Left lung (tissue), 10 donors: ENCODE results near the gene FHOD3. TPM values are rescaled to one million over a fixed set of nuclear protein-coding genes. Genes with fewer than 3 reads are reported as not detected.

Experiments
- ATAC-seq: fragments of 200-7000 bp; cut with Tn5 transposase; one replicate; pipeline ENCODE4 v1.9.1; 2020; ENCODE audit warnings: moderate library complexity
- DNase-seq, 4 donors: peaks; one replicate each; pipeline ENCODE4 v3.0.0-alpha.2; 2013 to 2020
- H3K27ac ChIP-seq, 2 donors: fragments of 200-600 bp; sonication (generic) in 1 of 2; one replicate each; pipeline versions ENCODE4 v1.5.0 to v1.8.0; 2020 to 2021
- H3K27me3 ChIP-seq, 2 donors: fragments of 200-600 bp; sonication (generic) in 1 of 2; one replicate each; pipeline versions ENCODE4 v1.5.0 to v1.8.0; 2020 to 2021
- H3K36me3 ChIP-seq, 2 donors: fragments of 200-600 bp; sonication (generic) in 1 of 2; one replicate each; pipeline versions ENCODE4 v1.5.0 to v1.8.0; 2020 to 2021
- H3K4me1 ChIP-seq, 2 donors: fragments of 200-600 bp; one replicate each; pipeline ENCODE4 v1.8.0; 2021
- H3K4me3 ChIP-seq, 2 donors: fragments of 200-600 bp; sonication (generic) in 1 of 2; one replicate each; pipeline versions ENCODE4 v1.5.0 to v1.8.0; 2020 to 2021; ENCODE audit warnings: mild to moderate bottlenecking in 1 of 2
- H3K9me3 ChIP-seq, 2 donors: fragments of 200-600 bp; sonication (generic) in 1 of 2; one replicate each; pipeline versions ENCODE4 v1.5.0 to v1.8.0; 2020 to 2021
- intact Hi-C, 2 donors: fragments of 100-400 bp; cut with DNase I; formaldehyde crosslinking; loops; one replicate each; pipeline versions ENCODE4 v1.11.2 to v1.14.2; 2022
- polyA plus RNA-seq, 6 donors: library from polyadenylated mRNA; unstranded; fragments of 120-200 nt; gene quantifications; one replicate each; pipeline ENCODE4 v1.2.1, GENCODE V29; 2013; ENCODE audit not compliant: insufficient read length in 6 of 6
- total RNA-seq, 2 donors: library from RNA; stranded (reverse); fragmentation: NEBNext Ultra II Directional; extraction: Animal tissue kit (Norgen Biotek cat#: 25700); gene quantifications; one replicate each; pipeline ENCODE4 v1.2.1, GENCODE V29; 2021
- TF ChIP-seq, protein P1 (sequence below), 2 donors: fragments of 200-600 bp; sonication (generic) in 1 of 2; IDR thresholded peaks; one replicate each; pipeline versions ENCODE4 v1.5.0 to v1.8.0; 2021; ENCODE audit warnings: antibody characterized with exemption in 2 of 2
- donor health status: DM: no; HTN: yes; CAD: no.
- donor health status: DM: no; HTN: no; CAD: no.

The FHOD3 gene
- total and polyA plus RNA-seq, 8 donors = 0.55 to 2.9 (median 1.5) TPM

DNA sequence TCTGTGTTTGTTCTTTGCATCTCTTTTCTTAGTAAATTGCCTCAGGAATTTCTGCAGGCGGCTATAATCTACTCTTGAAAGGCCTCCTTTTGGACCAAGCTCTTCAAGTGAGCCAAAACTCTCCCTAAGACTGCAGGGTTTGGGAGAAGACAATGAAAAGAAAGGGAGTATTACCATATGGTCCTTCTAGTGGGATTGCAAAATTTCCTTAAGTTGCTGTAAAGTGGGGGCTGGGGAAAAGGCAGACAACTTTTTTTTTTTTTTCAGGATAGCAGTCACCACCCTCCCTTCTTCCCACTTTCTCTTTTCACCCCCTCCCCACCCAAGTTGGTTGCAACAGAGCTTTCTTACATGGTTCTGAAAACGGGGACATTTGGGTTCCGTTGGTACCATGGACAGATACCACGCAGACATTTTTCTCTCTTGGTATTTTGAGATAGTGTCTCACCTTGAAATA is 183.7 kb downstream of the FHOD3 start:
- intact Hi-C loops = no loop called here
- TF ChIP-seq, protein P1, sequence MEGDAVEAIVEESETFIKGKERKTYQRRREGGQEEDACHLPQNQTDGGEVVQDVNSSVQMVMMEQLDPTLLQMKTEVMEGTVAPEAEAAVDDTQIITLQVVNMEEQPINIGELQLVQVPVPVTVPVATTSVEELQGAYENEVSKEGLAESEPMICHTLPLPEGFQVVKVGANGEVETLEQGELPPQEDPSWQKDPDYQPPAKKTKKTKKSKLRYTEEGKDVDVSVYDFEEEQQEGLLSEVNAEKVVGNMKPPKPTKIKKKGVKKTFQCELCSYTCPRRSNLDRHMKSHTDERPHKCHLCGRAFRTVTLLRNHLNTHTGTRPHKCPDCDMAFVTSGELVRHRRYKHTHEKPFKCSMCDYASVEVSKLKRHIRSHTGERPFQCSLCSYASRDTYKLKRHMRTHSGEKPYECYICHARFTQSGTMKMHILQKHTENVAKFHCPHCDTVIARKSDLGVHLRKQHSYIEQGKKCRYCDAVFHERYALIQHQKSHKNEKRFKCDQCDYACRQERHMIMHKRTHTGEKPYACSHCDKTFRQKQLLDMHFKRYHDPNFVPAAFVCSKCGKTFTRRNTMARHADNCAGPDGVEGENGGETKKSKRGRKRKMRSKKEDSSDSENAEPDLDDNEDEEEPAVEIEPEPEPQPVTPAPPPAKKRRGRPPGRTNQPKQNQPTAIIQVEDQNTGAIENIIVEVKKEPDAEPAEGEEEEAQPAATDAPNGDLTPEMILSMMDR (IDR thresholded peaks at IDR 0.05) = no peak
- no peak for ATAC-seq

DNA sequence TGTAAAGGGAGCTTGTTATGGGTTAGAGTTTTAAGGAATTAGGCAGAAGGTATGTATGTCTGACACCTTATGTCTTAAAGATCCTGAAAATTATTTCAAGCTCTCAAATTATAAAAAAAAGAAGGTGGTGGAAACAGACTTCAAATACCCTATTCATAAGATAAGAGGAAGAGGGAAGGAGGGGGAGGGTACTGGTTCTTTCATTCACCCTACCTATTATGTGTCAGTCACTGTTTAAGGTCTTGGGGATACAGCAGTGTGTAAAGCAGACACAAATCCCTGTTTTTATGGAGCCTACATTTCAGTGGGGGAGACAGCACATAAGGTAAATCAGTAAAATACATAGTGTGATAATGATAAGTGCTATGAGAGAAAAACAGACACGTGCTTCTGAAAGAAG is 184.4 kb downstream of the FHOD3 start:
- TF ChIP-seq, protein P1 (IDR thresholded peaks at IDR 0.05) = no peak
- Histone ChIP-seq H3K9me3 (no peaks in the 10 kb centered on the region), H3K4me1 (no peaks in the 10 kb centered on the region), H3K36me3 (no peaks in the 10 kb centered on the region), H3K4me3 (no peak overlapping the region), H3K27ac (no peak overlapping the region), H3K27me3 (no peaks in the 10 kb centered on the region)
- ATAC-seq (no peak), DNase-seq (no peak)
- intact Hi-C loops = no loop called here

More for the DNA sequence above, 183.7 kb downstream of the FHOD3 start:
- Histone ChIP-seq H3K27me3 (no peaks in the 10 kb centered on the region), H3K9me3 (no peaks in the 10 kb centered on the region), H3K36me3 (no peaks in the 10 kb centered on the region), H3K4me3 (no peak overlapping the region), H3K27ac (no peak overlapping the region), H3K4me1 (no peaks in the 10 kb centered on the region)
- no peak for DNase-seq

DNA sequence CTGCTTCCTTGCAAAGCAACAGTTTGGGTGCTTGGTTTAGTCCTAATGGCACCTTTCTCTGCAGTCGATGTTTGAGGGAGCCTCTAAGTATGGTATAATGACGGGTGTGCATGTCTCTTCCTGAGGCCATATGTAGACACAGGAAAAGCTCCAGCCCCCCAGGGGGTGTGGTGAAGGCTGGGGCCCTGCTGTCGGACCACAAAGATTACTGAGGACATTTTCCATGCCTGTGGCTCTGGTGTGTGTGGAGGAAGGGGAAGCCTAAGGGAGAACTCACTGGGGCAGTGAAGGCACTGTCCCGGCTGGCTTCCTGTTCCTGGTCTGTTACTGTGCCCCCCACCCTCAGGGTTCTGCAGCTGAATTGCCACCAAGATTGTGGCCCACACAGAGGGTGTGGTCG is 187.1 kb downstream of the FHOD3 start:
- H3K4me1 ChIP-seq = no peaks in the 10 kb centered on the region
- DNase-seq = no peak
- no peaks in the 10 kb centered on the region for H3K27me3 ChIP-seq
- TF ChIP-seq, protein P1 (IDR thresholded peaks at IDR 0.05) = no peak
- H3K4me3 ChIP-seq = no peak overlapping the region
- intact Hi-C loops = no loop called here
- ATAC-seq = no peak
- H3K27ac ChIP-seq = no peak overlapping the region
- no peaks in the 10 kb centered on the region for H3K36me3 ChIP-seq
- H3K9me3 ChIP-seq = no peaks in the 10 kb centered on the region

DNA sequence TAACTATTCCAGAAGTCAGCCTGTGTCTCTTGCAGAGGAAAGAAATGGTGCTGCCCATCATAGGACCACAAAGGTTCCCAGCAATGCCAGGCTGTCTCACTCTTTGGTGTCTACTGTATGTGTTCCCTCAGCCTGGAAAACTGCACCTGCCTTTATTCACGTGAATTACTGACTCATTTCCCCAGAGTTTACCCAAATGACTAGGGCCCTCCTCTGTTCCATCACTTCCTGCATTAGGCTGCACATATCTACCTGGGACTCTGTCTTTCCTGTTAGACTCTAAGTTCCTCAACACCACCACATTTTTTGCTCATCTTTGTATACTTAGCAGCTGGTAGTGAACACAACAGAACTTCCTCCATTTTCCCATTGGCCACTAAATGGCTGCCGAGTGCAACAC is 188.3 kb downstream of the FHOD3 start:
- TF ChIP-seq, protein P1 (IDR thresholded peaks at IDR 0.05) = no peak
- H3K27ac ChIP-seq = no peak overlapping the region
- ATAC-seq (no peak), DNase-seq (no peak)
- no peaks in the 10 kb centered on the region for H3K36me3 ChIP-seq
- no peaks in the 10 kb centered on the region for H3K9me3 ChIP-seq
- H3K4me1 ChIP-seq = no peaks in the 10 kb centered on the region
- intact Hi-C loops = no loop called here
- no peaks in the 10 kb centered on the region for H3K27me3 ChIP-seq
- H3K4me3 ChIP-seq = no peak overlapping the region

DNA sequence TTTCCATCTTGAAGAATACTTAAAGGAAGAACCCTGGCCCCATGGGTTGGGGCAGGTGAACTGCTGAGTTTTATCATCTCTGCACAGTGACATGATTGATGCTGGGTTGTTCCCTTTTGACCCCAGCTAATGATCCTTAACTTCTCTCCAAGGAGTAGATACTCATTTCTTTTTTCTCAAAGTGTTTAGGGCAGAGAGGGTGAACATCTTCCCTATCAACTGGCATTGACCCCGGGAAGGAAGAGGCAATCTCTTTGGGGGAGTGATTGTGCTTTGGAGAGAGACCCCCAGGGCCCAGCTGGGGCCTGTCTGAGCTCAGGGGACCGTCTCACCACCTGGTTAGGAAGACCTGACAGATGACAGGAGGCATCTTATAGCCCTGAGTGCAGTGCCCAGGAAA is 190.6 kb downstream of the FHOD3 start:
- intact Hi-C loops = no loop called here
- no peak for ATAC-seq
- Histone ChIP-seq H3K36me3 (no peaks in the 10 kb centered on the region), H3K27me3 (no peaks in the 10 kb centered on the region), H3K4me1 (no peaks in the 10 kb centered on the region), H3K27ac (no peak overlapping the region), H3K9me3 (no peaks in the 10 kb centered on the region), H3K4me3 (no peak overlapping the region)
- no peak for DNase-seq
- TF ChIP-seq, protein P1 (IDR thresholded peaks at IDR 0.05) = no peak
